GM12891 (cell line): ENCODE results near the gene P2RY8.
A peak's percentile ranks its signal among the peaks of the same experiment; 100 is the strongest.
"Not testable (repeated sequence)": the region's sequence is repeated elsewhere in the genome, so short reads cannot be mapped to it uniquely, and the experiment has no call there.

Experiments used
- DNase-seq: peaks from one replicate; pipeline ENCODE4 v3.0.0; 2011; ENCODE audit warnings: low spot score; ENCODE audit not compliant: insufficient read length
- FAIRE-seq: peaks from 2 replicates; lab custom pipeline; 2011; peaks lifted over from hg19 to GRCh38; lab: Jason Lieb, UNC
- PAX5 ChIP-seq: IDR thresholded peaks from 2 replicates; pipeline ENCODE4 v1.6.1; 2011; ENCODE audit warnings: low read length, moderate library complexity, mild to moderate bottlenecking; ENCODE audit not compliant: insufficient read depth, severe bottlenecking
- POLR2A ChIP-seq: IDR thresholded peaks from 2 replicates; pipeline ENCODE4 v1.6.1; 2011; ENCODE audit warnings: low read depth, low read length, control low read depth
- POLR2AphosphoS5 ChIP-seq: IDR thresholded peaks from 2 replicates; pipeline ENCODE4 v1.6.1; 2011; ENCODE audit warnings: low read depth, low read length, control low read depth
- POU2F2 ChIP-seq: IDR thresholded peaks from 2 replicates; pipeline ENCODE4 v1.6.1; 2011; ENCODE audit warnings: low read depth, mild to moderate bottlenecking, control low read depth, low read length, moderate library complexity
- SPI1 ChIP-seq: IDR thresholded peaks from 2 replicates; pipeline ENCODE4 v1.6.1; 2011; ENCODE audit warnings: low read depth, low read length, control low read depth
- TAF1 ChIP-seq: IDR thresholded peaks from 2 replicates; pipeline ENCODE4 v1.6.1; 2011; ENCODE audit warnings: low read depth, low read length, control low read depth

P2RY8 gene

GRCh38 chrX:1487401-1487800, 49.6 kb downstream of the P2RY8 start:
- TF ChIP-seq POU2F2 (no peak), PAX5 (no peak), POLR2A (no peak), SPI1 (no peak), TAF1 (no peak), POLR2AphosphoS5 (no peak; the same call in 1 of the 2 replicates)
- FAIRE-seq (no peak), DNase-seq (no peak)

DNA sequence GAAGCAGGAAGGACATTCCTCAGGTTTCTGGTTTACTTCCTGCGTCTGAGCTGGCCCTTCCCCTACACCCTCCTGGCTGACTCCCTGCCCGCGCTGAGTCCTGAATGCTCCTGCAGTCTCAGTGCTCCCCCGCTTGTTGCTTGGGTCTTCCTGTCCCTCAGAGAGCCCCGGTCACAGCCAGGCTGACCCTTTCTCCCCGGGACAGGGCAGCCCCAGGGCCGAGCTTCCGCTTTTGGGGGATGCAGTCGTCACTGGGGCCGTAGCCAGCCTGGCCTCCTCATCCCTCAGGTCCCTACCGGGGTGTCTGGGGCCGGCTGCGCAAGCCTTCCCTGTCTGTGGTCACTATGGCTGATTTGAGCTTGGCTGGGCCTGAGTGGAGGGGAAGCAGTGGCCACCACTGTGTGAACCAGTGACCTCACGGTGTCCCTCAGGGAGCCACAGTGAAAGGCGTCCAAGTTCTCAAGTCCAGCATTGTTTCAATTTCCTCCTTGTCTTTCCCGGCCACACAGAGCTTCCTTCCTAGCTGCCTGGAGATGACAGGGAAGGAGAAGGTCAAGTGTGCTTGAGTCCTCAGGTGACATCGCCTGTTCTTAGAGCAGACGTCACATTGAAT, 50.1 kb downstream of the P2RY8 start:
- FAIRE-seq (peak; percentile 65), DNase-seq (no peak)
- TF ChIP-seq TAF1: no peak
- TF ChIP-seq POU2F2: no peak
- no peak for TF ChIP-seq SPI1
- no peak for TF ChIP-seq POLR2AphosphoS5
- no peak for TF ChIP-seq PAX5
- TF ChIP-seq POLR2A: no peak

- TF ChIP-seq SPI1: no peak
- TF ChIP-seq POLR2A: no peak
- TF ChIP-seq POLR2AphosphoS5: no peak
- TF ChIP-seq TAF1: no peak
- TF ChIP-seq PAX5: no peak
- no peak for TF ChIP-seq POU2F2
- DNase-seq: no peak
- peak; percentile 9 for FAIRE-seq
These were observed 50.8 kb downstream of the P2RY8 start for GRCh38 chrX:1486177-1486576.

GRCh38 chrX:1485033-1485432, 52.0 kb downstream of the P2RY8 start:
- DNase-seq (no peak), FAIRE-seq (no peak)
- TF ChIP-seq POLR2A: no peak

DNA sequence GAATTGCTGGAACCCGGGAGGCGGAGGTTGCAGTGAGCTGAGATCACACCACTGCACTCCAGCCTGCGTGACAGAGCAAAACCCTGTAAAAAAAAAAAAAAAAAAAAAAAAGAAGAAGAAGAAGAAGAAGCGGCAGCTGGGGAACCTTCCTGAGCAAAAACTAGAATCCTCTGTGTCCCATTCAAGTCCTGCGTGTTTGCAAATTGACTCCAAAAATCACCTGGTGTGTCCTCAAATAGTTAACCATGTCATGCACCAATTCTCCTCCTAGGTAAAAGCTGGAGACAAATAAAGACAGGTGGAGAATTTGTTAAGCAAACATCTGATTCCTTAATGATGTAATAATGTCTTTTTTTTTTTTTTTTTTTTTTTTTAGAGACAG, 52.4 kb downstream of the P2RY8 start:
- TF ChIP-seq POLR2A (0 out of 2 replicates have a peak, but pooled peaks have one; percentile 6), TAF1 (no peak)
- FAIRE-seq (peak; percentile 41), DNase-seq (no peak)

DNA sequence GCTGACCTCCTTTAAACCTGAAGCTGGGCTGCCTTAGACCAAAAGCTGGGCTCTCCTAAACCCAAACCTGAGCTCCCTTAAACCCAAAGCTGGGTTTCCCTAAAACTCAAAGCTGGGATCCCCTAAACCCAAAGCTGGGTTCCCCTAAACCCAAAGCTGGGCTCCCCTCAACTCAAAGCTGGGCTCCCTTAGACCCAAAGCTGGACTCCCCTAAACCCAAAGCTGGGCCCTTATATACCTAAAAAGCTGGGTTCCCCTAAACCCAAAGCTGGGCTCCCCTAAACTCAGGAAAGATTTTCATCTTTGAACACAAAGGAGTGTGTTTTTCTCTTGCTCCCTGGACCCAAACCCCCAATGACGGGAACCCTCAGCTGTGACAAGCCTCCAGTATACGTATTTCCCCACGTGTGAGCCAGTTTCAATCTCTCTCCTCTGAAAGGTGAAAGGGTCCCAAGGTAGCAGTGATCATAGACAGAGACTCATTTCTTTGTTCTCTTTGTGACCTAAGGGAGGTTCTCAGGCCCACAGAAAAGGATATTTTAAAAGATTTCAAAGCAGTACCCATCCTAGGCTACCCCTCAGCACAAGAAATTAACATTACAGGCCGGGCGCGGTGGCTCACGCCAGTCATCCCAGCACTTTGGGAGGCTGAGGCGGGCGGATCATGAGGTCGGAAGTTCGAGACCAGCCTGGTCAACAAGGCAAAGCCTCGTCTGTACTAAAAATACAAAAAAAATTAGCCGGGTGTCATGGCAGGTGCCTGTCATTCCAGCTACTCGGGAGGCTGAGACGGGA, 52.9 kb downstream of the P2RY8 start:
- FAIRE-seq (peak; percentile 89), DNase-seq (no peak)
- no peak for TF ChIP-seq PAX5
- TF ChIP-seq POLR2A: peak; percentile 21; the same call in 1 of the 2 replicates
- no peak for TF ChIP-seq SPI1
- TF ChIP-seq POLR2AphosphoS5: no peak
- TF ChIP-seq TAF1: no peak
- TF ChIP-seq POU2F2: no peak

- FAIRE-seq: not testable (repeated sequence)
These were observed 54.5 kb downstream of the P2RY8 start for GRCh38 chrX:1482530-1482928.

GRCh38 chrX:1481636-1482529, 55.1 kb downstream of the P2RY8 start:
- TF ChIP-seq SPI1 (no peak), POLR2A (peak; percentile 54; the same call in 1 of the 2 replicates), POLR2AphosphoS5 (peak; percentile 75), TAF1 (peak; percentile 25; the same call in 1 of the 2 replicates), POU2F2 (peak; percentile 97), PAX5 (no peak)
- FAIRE-seq (peak; percentile 97), DNase-seq (no peak)

More at GRCh38 chrX:1482530-1482928, 54.5 kb downstream of the P2RY8 start:
- not testable (repeated sequence) for DNase-seq

DNA sequence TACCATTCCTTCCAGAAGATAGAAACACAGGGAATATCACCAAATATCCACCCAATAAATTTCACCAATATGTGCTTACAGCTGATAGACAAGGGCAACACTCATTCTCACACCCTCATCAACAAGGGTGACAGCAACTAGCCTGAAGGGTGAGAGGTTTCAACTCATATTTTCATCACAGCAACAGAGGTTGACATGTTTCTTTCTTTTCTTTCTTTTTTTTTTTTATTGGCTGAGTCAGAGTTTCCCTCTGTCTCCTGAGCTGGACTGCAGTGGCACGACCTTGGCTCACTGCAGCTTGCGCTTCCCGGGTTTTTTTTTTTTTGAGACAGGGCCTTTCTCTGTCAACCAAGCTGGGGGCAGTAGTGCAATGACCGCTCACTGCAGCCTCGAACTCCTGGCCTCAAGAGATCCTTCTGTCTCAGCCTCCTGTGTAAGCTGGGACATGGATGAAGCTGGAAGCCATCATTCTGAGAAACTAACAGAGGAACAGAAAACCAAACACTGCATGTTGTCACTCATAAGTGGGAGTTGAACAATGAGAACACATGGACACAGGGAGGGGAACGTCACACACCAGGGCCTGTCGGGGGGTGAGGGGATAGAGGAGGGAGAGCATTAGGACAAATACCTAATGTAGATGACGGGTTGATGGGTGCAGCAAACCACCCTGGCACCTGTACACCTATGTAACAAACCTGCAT, 56.8 kb downstream of the P2RY8 start:
- TF ChIP-seq SPI1 (peak; percentile 43; the same call in 1 of the 2 replicates), POLR2A (no peak), PAX5 (no peak), POU2F2 (no peak)
- peak; percentile 79 for FAIRE-seq
- no peak for DNase-seq
